Natural killer cell (primary cell): ENCODE data around the gene HIVEP3. TPM values are rescaled to one million over a fixed set of nuclear protein-coding genes. Genes with fewer than 3 reads are reported as not detected.

Experiments
- ATAC-seq, 3 donors: fragments of 150-1000 bp in 2 of 3; fragments of 200-7000 bp in 1 of 3; cut with Tn5 transposase; 1 replicate in 1 of 3; 2 replicates in 2 of 3; pipeline ENCODE4 v1.10.0; 2021; ENCODE audit warnings: mild to moderate bottlenecking in 2 of 3, moderate library complexity in 2 of 3
- DNase-seq, 2 donors: peaks; one replicate each; pipeline versions ENCODE4 v3.0.0 to v3.0.0-alpha.2; 2013 to 2021; ENCODE audit warnings: mixed read lengths in 1 of 2
- H3K27ac ChIP-seq: one replicate; pipeline ENCODE4 v1.5.1; 2013; ENCODE audit warnings: mild to moderate bottlenecking, low read length
- H3K27me3 ChIP-seq: one replicate; pipeline ENCODE4 v1.6.1; 2013; ENCODE audit warnings: low read length; ENCODE audit not compliant: control insufficient read depth, insufficient read depth
- H3K36me3 ChIP-seq: one replicate; pipeline ENCODE4 v1.6.1; 2013; ENCODE audit warnings: low read length; ENCODE audit not compliant: control insufficient read depth, insufficient read depth
- H3K4me1 ChIP-seq: one replicate; pipeline ENCODE4 v1.6.1; 2013; ENCODE audit warnings: low read length; ENCODE audit not compliant: control insufficient read depth, insufficient read depth
- H3K4me3 ChIP-seq: one replicate; pipeline ENCODE4 v1.5.1; 2013; ENCODE audit warnings: low read length
- H3K9me3 ChIP-seq: one replicate; pipeline ENCODE4 v1.6.1; 2013; ENCODE audit warnings: low read length; ENCODE audit not compliant: control insufficient read depth, insufficient read depth
- H3K27ac Mint-ChIP-seq, 2 donors: one replicate each; pipeline ENCODE4 v1.8.0; 2022; ENCODE audit warnings: mild to moderate bottlenecking in 2 of 2, mixed read lengths in 2 of 2, moderate library complexity in 1 of 2
- H3K27me3 Mint-ChIP-seq, 2 donors: one replicate each; pipeline ENCODE4 v1.8.0; 2022; ENCODE audit warnings: low read depth in 2 of 2, mixed read lengths in 2 of 2
- H3K36me3 Mint-ChIP-seq: one replicate; pipeline ENCODE4 v1.8.0; 2022; ENCODE audit warnings: mixed read lengths
- H3K4me1 Mint-ChIP-seq, 2 donors: one replicate each; pipeline ENCODE4 v1.8.0; 2022; ENCODE audit warnings: mixed read lengths in 2 of 2
- H3K4me3 Mint-ChIP-seq: one replicate; pipeline ENCODE4 v1.8.0; 2022; ENCODE audit warnings: mild to moderate bottlenecking, moderate library complexity, mixed read lengths
- H3K9me3 Mint-ChIP-seq, 2 donors: one replicate each; pipeline ENCODE4 v1.8.0; 2022; ENCODE audit warnings: mixed read lengths in 2 of 2
- WGBS: methylation state at CpG from one replicate; pipeline ENCODE4 v1.1.7; 2013; ENCODE audit warnings: missing lambda C conversion rate; ENCODE audit not compliant: insufficient coverage; 5-methylcytosine and 5-hydroxymethylcytosine counted together
- intact Hi-C: fragments of 100-400 bp; cut with micrococcal nuclease; formaldehyde crosslinking; loops from one replicate; pipeline ENCODE4 v1.14.2; 2022
- total RNA-seq, 4 donors: library from RNA; stranded (reverse); fragments of 120-200 nt in 1 of 4; gene quantifications; one replicate each; pipeline versions ENCODE4 v1.2.3 to v1.2.4, GENCODE V29; 2013 to 2022
- TF ChIP-seq, protein P1 (sequence below): fragments of 200-600 bp; IDR thresholded peaks from one replicate; pipeline ENCODE4 v1.8.0; 2022; ENCODE audit warnings: antibody characterized with exemption

HIVEP3 gene
- total RNA-seq, 3 donors from 2014 or later (not counting 1 experiment from before 2014, with no cell fraction given): 26.2 to 35.2 (median 29.8) TPM

DNA sequence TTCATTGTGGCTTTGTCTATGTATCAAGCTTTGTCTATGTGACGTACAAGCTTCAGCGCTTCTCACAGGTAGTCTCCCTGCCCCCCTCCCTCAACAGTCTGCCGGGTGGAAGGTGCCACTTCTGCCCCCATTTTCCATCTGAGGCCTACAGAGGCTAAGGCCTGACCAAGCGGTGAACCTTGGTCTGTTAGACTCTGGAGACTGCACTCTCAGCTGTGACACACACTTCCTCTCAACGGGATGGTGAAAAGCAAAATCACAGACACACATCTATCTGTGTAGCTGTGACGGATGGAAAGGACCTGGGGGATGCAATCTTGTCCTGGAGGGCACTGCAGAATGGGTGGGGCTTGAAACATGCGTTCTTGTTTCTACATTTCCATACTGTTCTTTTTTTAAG, 281.4 kb downstream of the HIVEP3 start:
- peaks cover 23% of the 10 kb centered on the region for H3K4me1 ChIP-seq
- H3K27me3 ChIP-seq: no peaks in the 10 kb centered on the region
- Mint-ChIP-seq H3K4me1 (peaks cover 29 to 46% of the 10 kb centered on the region in 2 donors), H3K36me3 (no peaks in the 10 kb centered on the region), H3K27ac (no peak overlapping the region), H3K4me3 (no peak overlapping the region), H3K9me3 (no peaks in the 10 kb centered on the region), H3K27me3 (no peaks in the 10 kb centered on the region)
- no peak for ATAC-seq
- no peak for DNase-seq
- WGBS: 71% methylated on average over 6 of the region's 7 CpGs
- no peaks in the 10 kb centered on the region for H3K9me3 ChIP-seq
- H3K36me3 ChIP-seq: no peaks in the 10 kb centered on the region
- no peak overlapping the region for H3K27ac ChIP-seq
- intact Hi-C loops: no loop called here
- TF ChIP-seq, protein P1, sequence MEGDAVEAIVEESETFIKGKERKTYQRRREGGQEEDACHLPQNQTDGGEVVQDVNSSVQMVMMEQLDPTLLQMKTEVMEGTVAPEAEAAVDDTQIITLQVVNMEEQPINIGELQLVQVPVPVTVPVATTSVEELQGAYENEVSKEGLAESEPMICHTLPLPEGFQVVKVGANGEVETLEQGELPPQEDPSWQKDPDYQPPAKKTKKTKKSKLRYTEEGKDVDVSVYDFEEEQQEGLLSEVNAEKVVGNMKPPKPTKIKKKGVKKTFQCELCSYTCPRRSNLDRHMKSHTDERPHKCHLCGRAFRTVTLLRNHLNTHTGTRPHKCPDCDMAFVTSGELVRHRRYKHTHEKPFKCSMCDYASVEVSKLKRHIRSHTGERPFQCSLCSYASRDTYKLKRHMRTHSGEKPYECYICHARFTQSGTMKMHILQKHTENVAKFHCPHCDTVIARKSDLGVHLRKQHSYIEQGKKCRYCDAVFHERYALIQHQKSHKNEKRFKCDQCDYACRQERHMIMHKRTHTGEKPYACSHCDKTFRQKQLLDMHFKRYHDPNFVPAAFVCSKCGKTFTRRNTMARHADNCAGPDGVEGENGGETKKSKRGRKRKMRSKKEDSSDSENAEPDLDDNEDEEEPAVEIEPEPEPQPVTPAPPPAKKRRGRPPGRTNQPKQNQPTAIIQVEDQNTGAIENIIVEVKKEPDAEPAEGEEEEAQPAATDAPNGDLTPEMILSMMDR: no peak
- no peak overlapping the region for H3K4me3 ChIP-seq

DNA sequence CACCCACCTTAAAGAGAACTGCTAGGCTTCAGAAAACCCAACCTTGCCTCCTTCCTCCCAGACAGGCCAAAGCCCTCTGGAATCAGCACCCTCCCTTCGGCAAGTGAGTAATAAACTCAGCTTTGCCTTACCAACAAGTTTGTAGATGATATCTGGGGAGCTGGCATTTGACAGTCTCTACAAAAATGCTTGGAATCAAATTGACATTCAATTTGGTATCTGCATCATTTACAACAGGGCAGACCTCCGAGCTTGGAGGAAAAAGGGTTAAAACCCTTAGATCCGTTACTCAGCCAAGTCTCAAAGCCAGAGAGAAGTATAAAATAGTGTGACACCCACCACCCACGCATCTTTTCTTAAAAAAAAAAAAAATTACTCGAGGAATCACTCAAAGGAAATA, 285.0 kb downstream of the HIVEP3 start:
- intact Hi-C loops: no loop called here
- peaks cover 4% of the 10 kb centered on the region for H3K4me1 ChIP-seq
- Mint-ChIP-seq H3K27ac (no peak overlapping the region), H3K9me3 (no peaks in the 10 kb centered on the region), H3K36me3 (no peaks in the 10 kb centered on the region), H3K4me1 (peaks cover 28 to 35% of the 10 kb centered on the region in 2 donors), H3K4me3 (no peak overlapping the region), H3K27me3 (no peaks in the 10 kb centered on the region)
- no peaks in the 10 kb centered on the region for H3K36me3 ChIP-seq
- no peak overlapping the region for H3K27ac ChIP-seq
- TF ChIP-seq, protein P1: no peak
- H3K9me3 ChIP-seq: no peaks in the 10 kb centered on the region
- H3K4me3 ChIP-seq: no peak overlapping the region
- no peak for ATAC-seq
- no peaks in the 10 kb centered on the region for H3K27me3 ChIP-seq
- DNase-seq: no peak
- WGBS: 94% methylated on average over 2 of the region's 5 CpGs

DNA sequence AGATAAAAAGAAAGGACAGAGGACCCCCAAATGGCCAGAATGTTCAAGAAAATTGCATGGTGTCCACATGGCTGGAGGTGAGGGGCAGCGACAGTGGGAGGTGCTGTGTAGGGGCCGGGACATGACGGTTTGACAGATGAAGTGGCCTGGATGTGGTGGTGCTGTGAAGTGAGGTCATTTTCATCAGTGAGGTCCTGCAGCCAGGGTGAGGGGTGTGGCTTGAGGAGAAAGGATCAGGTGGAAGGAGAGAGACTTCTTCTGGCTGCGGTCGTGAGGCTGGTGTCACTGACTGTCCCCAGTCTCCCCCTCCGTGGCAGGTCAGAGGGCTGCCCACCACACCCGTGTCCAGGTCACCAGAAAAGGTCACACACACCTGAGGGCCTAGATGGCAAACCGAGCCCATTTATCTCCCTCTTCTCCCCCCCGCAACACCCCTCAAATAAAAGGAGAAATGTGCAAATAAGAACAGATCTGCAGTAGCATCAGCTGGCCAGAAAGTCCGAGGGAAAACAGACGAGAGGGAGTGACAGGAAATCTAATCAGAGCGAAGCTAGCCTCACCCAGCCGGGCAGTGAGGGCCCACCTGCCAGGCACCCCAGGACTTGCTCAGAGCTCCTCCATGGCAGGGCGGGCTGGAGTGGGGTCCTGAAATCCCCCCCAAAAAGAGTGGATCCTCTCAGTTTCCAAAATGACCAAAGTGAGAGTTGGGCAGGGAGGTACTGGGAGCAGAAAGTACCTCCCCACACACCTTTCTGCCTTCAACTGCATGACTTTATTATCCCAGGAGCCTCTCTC, 285.7 kb downstream of the HIVEP3 start:
- no peak for ATAC-seq
- TF ChIP-seq, protein P1: no peak

More for the DNA sequence above, 285.7 kb downstream of the HIVEP3 start:
- no peaks in the 10 kb centered on the region for H3K36me3 Mint-ChIP-seq
- no peaks in the 10 kb centered on the region for H3K27me3 Mint-ChIP-seq
- H3K4me1 Mint-ChIP-seq: peaks cover 25 to 34% of the 10 kb centered on the region in 2 donors
- H3K9me3 Mint-ChIP-seq: no peaks in the 10 kb centered on the region
- Histone ChIP-seq H3K9me3 (no peaks in the 10 kb centered on the region), H3K27ac (no peak overlapping the region), H3K4me3 (no peak overlapping the region), H3K27me3 (no peaks in the 10 kb centered on the region), H3K36me3 (no peaks in the 10 kb centered on the region), H3K4me1 (no peaks in the 10 kb centered on the region)
- DNase-seq: no peak
- no peak overlapping the region for H3K27ac Mint-ChIP-seq
- H3K4me3 Mint-ChIP-seq: no peak overlapping the region
- 95% methylated on average over 14 of the region's 14 CpGs for WGBS
- intact Hi-C loops: no loop called here
